GM19238 (cell line): ENCODE data around the gene UBXN11.

ENCODE experiments used
- DNase-seq: peaks from one replicate; pipeline ENCODE4 v3.0.0; 2011; ENCODE audit warnings: low spot score; ENCODE audit not compliant: insufficient read length

UBXN11 gene

DNA sequence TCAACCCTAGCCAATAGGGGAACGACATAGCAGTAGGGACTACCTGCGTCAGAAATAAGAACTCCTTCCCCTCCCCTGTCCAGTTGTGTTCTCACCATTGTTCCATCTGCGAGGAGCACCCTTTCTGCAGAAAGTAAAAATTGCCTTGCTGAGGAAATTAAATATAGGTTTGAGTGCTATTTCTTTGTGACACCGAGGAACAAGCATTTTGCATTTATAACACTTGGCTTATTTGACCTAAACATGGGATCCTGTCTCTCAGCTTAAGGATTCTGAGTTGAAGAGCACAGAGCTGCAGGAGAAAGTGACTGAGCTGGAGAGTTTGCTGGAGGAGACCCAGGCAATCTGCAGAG lies 37.3 kb downstream of the UBXN11 start:
- DNase-seq = no peak

DNA sequence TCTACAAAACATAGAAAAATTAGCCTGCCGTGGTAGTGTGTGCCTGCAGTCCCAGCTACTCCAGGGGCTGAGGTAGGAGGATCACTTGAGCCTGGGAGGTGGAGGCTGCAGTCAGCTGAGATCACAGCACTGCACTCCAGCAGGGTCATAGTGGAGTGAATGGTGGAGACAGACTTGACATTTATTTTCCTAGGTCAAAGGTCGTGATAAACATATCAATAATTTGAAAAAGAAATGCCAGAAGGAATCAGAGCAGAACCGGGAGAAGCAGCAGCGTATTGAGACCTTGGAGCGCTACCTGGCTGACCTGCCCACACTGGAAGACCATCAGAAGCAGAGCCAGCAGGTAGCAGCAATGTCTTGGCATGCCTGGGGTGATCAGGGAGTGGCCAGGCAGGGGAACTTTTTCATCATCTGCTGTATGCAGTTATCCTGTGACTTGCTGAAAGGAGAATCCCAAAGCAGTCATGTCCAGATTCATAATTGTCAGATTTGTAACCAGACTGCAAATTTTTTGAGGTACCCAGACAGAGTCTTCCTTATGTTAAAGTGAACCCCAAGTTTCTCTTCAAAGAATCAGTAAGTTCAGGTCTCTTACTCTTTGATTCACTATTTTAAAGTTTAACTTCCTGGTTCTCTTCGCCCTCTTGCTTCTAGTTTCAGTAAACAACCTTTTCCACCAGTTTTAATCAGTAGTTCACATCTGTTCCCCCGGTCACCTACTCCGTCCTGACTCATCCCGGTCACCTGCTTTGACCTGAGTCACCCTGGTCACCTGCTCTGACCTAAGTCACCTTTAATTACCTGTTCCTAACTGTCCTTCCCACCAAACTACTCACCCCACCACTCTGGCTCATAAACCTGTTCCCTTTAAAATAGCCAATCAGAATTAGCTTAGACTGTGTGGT lies 37.9 kb downstream of the UBXN11 start:
- DNase-seq = no peak

DNA sequence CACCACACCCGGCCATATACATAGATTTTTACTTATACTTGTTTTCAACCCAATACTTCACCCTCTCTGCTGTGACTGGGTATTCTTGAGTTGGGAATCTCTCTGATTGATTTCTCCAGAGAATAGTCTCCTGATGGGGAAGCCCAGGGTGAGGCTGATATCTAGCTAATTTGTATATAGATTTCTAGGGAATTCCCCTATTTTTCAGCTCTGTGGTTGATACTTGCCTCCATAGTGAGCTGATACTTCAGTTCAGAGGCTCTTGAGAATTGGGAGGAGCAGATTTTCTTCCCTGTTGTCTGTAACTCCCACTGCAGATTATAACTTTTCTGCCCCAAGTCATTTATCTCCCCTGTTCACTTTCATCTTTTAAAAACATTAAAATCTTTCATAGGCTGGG lies 41.0 kb downstream of the UBXN11 start:
- no peak for DNase-seq

DNA sequence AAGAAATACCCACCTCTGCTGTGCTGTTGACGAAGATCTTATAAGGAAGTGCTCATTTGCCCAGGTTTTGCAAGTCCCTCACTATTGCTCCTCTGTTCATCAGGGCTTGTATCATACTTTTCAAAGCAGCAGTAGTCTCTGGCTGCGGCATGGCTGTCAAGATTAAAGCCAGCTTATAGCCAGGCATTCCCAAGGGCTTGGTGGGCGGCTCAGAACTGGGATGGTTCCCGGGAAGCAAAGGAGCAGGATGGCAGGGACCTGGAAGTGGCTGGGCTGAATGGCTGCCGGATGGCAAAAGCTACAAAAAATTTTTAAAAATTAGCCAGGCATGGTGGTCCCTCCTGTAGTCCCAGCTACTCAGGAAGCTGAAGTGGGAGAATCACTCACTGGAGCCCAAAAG lies 43.2 kb downstream of the UBXN11 start:
- DNase-seq = no peak

DNA sequence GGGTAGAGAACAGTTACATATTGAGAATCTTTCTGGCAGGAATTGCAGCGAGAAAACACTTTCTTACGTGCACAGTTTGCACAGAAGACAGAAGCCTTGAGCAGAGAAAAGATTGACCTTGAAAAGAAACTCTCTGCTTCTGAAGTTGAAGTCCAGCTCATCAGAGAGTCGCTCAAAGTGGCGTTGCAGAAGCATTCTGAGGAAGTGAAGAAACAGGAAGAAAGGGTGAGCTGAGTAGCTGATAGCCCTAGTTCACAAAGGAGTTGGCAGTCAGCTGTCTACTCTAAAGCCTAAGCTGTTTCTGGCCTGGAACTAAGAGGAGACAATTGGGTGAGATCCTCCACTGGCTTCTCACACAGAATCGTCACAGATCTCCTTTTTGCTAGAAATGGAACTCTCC lies 46.9 kb downstream of the UBXN11 start:
- DNase-seq = no peak

DNA sequence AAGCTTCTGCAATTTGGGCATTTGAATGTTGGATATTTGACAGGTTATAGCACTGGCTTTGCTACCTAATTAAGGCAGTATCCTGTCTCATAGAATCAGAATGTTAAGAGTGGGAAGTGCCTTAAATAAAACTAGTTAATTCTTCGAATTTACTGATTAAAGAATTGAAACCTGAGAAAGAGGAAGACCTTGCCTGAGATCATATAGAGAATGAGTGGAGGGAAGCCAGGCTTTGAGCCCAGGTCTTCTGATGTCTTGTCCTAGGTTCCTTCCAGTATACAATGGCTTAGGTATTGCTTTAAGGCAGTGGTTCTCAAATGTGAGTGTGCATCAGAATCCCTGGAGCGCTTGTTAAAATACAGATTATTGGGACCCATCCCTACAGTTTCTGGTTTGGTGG lies 47.4 kb downstream of the UBXN11 start:
- no peak for DNase-seq

DNA sequence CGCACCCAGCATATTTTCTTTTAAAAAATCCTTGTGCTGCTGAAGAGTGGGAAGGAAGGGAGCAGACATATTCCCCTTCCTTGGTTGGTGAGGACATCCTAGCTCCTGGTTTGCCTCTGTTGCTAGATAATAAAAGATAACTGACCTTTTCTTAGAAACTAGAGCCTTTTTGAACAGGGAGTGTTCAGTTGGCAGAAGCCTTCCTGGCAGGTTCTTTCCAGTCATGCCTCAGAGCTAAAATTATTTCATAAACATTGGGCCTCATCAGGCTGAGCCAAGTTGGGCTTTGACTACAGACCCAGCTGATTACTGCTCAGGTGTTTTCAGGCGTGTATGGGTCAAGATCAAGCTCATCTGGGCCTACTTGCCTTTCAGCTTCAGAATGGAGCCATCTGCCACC lies 49.2 kb downstream of the UBXN11 start:
- no peak for DNase-seq

DNA sequence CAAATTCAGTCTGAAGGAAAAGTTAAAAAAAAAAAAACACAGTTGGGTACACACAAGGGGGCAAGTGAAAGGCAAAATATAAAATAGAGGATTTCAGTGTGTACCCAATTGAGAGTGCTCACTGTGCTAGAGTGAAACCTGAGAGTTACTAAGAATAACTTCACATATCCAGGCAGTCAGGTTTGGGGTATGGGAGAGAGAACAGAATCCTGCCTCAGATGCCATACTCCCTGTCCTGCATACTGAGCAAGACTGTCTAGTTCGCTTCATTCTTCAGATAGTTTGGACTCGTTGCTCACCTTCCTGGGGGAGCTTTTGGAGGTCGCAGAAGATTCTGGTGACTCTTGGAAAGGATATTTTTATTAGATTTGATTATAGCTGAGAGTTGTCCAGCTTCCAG lies 52.0 kb downstream of the UBXN11 start:
- no peak for DNase-seq

DNA sequence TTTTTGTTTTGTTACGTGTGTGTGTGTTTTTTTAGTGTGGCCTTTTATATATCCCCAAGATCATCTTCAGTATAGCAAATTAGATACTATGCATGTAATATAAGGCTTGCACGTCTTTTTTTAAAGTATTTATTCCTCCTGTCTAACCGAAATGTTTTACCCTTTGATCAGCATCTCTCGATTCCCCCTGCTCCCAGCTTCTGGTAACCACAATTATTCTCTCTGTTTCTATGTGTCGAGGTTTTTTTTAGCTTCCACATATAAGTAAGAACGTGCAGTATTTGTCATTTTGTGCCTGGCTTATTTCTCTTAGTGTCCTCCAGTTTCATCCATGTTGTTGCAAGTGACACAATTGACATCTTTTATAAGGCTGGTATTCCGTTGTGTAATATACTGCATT lies 53.7 kb downstream of the UBXN11 start:
- no peak for DNase-seq

DNA sequence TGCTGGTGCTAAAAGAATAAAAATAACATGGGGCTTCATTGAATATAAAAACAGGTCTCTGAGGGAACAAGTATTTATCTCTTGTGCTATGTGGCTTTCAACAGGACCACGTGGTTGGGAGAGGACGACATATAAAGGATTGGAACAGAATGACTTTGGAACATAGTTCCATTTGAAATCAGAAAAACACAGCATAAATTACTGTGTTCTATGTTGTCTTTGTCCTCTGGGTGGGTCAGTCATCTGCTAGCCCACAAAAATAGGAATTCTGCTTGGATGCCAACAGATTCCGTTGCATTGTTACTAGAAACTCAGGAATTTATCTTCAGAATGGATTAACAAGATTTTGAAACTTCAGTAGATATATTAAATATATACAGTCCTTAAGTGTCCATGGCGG lies 66.5 kb downstream of the UBXN11 start:
- no peak for DNase-seq

DNA sequence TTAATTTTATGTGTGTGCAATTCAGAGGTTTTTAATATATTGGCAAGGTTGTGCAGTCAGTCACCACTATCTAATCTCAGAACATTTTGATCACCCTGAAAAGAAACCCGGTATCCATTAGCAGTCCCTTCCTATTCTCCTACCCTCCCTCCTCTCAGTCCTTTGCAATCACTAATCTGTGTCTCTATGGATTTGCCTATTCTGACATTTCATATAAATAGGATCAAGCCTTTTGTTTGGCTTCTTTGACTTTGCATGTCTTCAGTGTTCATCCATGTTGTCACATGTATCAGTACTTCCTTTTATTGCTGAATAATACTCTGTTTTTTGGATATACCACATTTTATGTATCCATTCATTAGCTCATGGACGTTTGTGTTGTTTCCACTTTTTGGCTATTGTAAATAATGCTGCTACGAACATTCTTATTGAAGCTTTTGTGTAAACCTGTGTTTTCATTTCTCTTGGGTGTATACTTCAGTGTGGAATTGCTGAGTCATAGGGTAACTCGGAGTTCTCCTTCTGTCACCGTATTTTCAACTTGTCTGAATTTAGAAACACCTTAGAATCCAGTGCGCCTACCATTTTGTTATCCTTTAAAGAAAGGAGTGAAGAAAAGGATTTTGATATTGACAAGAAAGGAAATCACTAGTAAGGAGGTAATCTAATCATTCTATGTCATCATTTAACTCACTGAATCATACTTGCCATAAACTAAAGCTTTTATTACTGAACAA lies 69.0 kb downstream of the UBXN11 start:
- no peak for DNase-seq

DNA sequence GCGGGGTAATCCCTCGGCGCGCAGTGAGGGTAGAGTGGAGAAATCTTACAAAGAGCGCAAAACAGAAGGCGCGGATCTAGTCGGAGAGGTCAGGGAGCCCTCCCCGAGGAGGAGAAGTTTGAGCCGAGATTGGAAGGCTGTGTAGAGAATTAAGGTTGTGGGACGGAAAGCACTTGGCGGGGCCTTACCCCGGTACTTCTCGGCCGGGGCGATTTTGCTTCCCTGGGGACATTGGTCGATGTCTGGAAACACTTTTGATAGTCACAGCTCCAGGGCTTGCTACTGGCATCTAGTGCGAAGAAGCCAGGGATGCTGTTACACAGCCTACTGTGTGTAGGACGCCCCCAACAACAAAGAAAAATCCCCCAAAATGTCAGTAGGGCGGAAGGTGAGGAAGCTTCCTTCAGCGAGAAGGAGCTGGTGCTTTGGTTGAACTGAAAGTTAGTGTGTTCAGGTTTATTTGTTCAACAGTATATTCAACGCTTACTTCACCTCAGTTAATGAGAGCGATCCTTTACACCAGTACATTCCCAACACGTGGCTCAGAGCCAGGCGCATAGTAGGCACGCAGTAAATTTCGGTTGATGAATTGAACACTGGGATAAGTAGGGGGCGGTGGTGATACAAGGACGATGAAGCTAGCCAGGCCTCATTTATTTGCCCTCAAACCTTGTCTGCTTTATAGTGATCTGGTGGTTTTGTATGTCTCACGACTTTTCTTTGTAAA lies 71.6 kb downstream of the UBXN11 start:
- DNase-seq = no peak

DNA sequence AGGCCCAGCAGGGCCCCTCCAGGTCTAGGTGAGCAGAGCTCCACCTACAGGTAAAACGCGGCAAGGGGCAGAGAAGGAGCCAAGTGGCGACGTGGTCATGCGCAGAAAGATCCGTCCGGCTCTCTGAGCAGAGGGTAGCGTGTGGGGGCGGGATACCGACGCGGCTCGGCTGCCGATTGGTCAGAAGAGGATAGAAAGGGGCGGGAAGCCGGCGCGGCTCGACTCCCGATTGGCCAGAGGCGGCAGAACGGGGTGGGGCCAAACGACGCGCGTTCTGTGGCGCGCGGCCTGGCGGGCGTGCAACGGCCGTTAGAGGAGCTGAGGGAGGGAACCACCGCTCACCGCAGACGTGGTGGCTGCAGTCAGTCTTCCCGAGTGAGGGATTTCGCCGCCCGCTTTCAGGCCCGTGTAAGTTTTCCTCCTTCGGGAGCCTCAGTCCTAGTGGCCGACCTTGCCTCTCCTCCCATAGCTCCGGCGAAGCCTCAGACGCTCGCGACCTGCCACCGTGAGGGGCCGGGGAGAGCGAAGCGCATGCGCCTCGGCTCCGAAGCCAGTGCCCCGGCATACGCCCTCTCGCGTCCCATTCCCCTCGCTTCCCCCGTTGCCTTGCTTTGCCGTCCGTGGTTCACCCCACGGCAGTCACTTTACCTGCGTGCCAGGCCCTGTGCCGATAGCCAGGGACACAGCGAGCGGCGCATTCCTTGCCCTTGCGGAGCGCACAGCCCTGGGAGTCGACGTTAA lies 72.4 kb downstream of the UBXN11 start, which contains the start of gene CEP85:
TSS of gene CEP85 (plus strand) at position 298 of the 741 bp plus-strand sequence. CDS start 5,584 bp downstream, outside the sequence.
- peak; percentile 97 for DNase-seq
